Uterus (tissue), 2 donors: Measurements from ENCODE around the gene SYCE1.

Experiments used
- CTCF ChIP-seq, 4 experiments: fragments of 200-600 bp in 2 of 4; fragments of 450-650 bp in 2 of 4; sonication (generic) in 2 of 4; IDR thresholded peaks; one replicate each; pipeline ENCODE4 v1.5.1; 2016 to 2019; ENCODE audit warnings: antibody characterized with exemption in 4 of 4, mild to moderate bottlenecking in 2 of 4, moderate library complexity in 1 of 4
- POLR2A ChIP-seq, 2 donors: fragments of 450-650 bp; IDR thresholded peaks; one replicate each; pipeline ENCODE4 v1.6.1; 2016; ENCODE audit warnings: antibody characterized with exemption in 2 of 2, mild to moderate bottlenecking in 1 of 2, moderate library complexity in 1 of 2

GRCh38 chr10:133509700-133510099, 55.7 kb downstream of the SYCE1 start:
- no peak for TF ChIP-seq CTCF (IDR thresholded peaks at IDR 0.05)
- TF ChIP-seq POLR2A (IDR thresholded peaks at IDR 0.05) = no peak
